GM12878 (cell line): Measurements from ENCODE around the gene PRSS56. TPM values are rescaled to one million over a fixed set of nuclear protein-coding genes. Genes with fewer than 3 reads are reported as not detected.

Experiments used
- ATAC-seq: fragments of 200-7000 bp; cut with Tn5 transposase; 3 replicates; pipeline ENCODE4 v1.9.1; 2020; ENCODE audit warnings: mild to moderate bottlenecking, moderate library complexity
- BruUV-seq: library from RNA; stranded (reverse); fragments of 400-500 nt; replicated peaks from 2 replicates; lab custom pipeline; 2021; lab: Mats Ljungman, UMichigan
- CTCF ChIA-PET: fragments of 300-600 bp; sonication (Branson Sonifier 250); formaldehyde crosslinking; extraction: SDS; loops from one replicate; lab custom pipeline; 2021; ENCODE audit warnings: inconsistent platforms; lab: Yijun Ruan, JAX
- POLR2A ChIA-PET: fragments of 350-600 bp; formaldehyde crosslinking; extraction: SDS; loops from one replicate; lab custom pipeline; 2021; ENCODE audit warnings: inconsistent platforms; lab: Charles Lee
- RAD21 ChIA-PET: fragments of 300-600 bp; sonication (Branson Sonifier 250); formaldehyde crosslinking; loops from one replicate; lab custom pipeline; 2023; ENCODE audit warnings: antibody characterized with exemption; ENCODE audit not compliant: unreplicated experiment; lab: Charles Lee
- SMC1A ChIA-PET: fragments of 300-600 bp; sonication (Branson Sonifier 250); formaldehyde crosslinking; loops from one replicate; lab custom pipeline; 2023; ENCODE audit not compliant: unreplicated experiment, uncharacterized antibody; lab: Charles Lee
- DNase-seq: peaks from one replicate; pipeline ENCODE4 v3.0.0-alpha.2; 2011; ENCODE audit warnings: low read depth, low spot score
- FAIRE-seq: peaks from 3 replicates; lab custom pipeline; 2011; peaks lifted over from hg19 to GRCh38; lab: Jason Lieb, UNC
- H2AFZ ChIP-seq: 2 replicates; pipeline ENCODE4 v1.6.0; 2011; ENCODE audit warnings: low read depth, low read length, control low read depth; ENCODE audit not compliant: control insufficient read depth
- H3K27ac ChIP-seq: 2 replicates; pipeline ENCODE4 v1.5.1; 2011; ENCODE audit warnings: control low read depth; ENCODE audit not compliant: control insufficient read depth, insufficient read depth
- H3K27me3 ChIP-seq, 2 experiments: replicated peaks in 1 of 2; 2 replicates each; pipeline versions ENCODE4 v1.6.0 to v1.6.1; 2011; ENCODE audit warnings: low read length in 1 of 2; ENCODE audit not compliant: control insufficient read depth in 2 of 2, insufficient read depth in 2 of 2
- H3K36me3 ChIP-seq, 2 experiments: 2 replicates each; pipeline ENCODE4 v1.5.1; 2011; ENCODE audit warnings: low read length in 1 of 2; ENCODE audit not compliant: control insufficient read depth in 2 of 2, insufficient read depth in 2 of 2
- H3K4me1 ChIP-seq: 2 replicates; pipeline ENCODE4 v1.6.1; 2011; ENCODE audit warnings: mild to moderate bottlenecking, low read length, moderate library complexity, mixed read lengths; ENCODE audit not compliant: control insufficient read depth, insufficient read depth
- H3K4me2 ChIP-seq: 2 replicates; pipeline ENCODE4 v1.6.0; 2011; ENCODE audit warnings: control low read depth; ENCODE audit not compliant: control insufficient read depth, insufficient read depth
- H3K4me3 ChIP-seq: fragments of 200-600 bp; sonication (generic); 2 replicates; pipeline ENCODE4 v1.5.1; 2016
- H3K79me2 ChIP-seq: 2 replicates; pipeline ENCODE4 v1.6.0; 2011; ENCODE audit warnings: low read length; ENCODE audit not compliant: control insufficient read depth, insufficient read depth
- H3K9ac ChIP-seq: 2 replicates; pipeline ENCODE4 v1.8.0; 2011; ENCODE audit warnings: low read length, control low read depth, mixed read lengths; ENCODE audit not compliant: control insufficient read depth, insufficient read depth
- H3K9me3 ChIP-seq: replicated peaks from 3 replicates; pipeline ENCODE4 v1.5.1; 2011; ENCODE audit warnings: mild to moderate bottlenecking, low read length; ENCODE audit not compliant: control insufficient read depth, insufficient read depth
- H4K20me1 ChIP-seq: 2 replicates; pipeline ENCODE4 v1.6.0; 2011; ENCODE audit not compliant: control insufficient read depth, insufficient read depth
- ATF3 ChIP-seq: IDR thresholded peaks from 2 replicates; pipeline ENCODE4 v1.6.1; 2011; ENCODE audit warnings: low read depth, mild to moderate bottlenecking, low read length, moderate library complexity, borderline replicate concordance; ENCODE audit errors: extremely low read depth
- SREBF1 ChIP-seq: IDR thresholded peaks from 2 replicates; pipeline ENCODE4 v1.6.1; 2012; ENCODE audit warnings: mild to moderate bottlenecking, low read length
- ZNF207 ChIP-seq: fragments of 450-650 bp; IDR thresholded peaks from 2 replicates; pipeline ENCODE4 v1.6.1; 2014; ENCODE audit warnings: antibody characterized with exemption, mild to moderate bottlenecking, borderline replicate concordance
- WGBS: methylation state at CpG from one replicate; pipeline ENCODE4 v1.1.6; 2016; ENCODE audit warnings: low lambda C conversion rate; ENCODE audit not compliant: insufficient replicate concordance, insufficient coverage; ENCODE audit errors: missing lambda C conversion rate; 5-methylcytosine and 5-hydroxymethylcytosine counted together
- in situ Hi-C: fragments of 300-500 bp; cut with MboI; formaldehyde crosslinking; loops from 9 replicates; pipeline ENCODE4 v1.14.3; 2018; ENCODE audit warnings: mixed read lengths
- intact Hi-C: fragments of 100-400 bp; cut with micrococcal nuclease; formaldehyde crosslinking; loops from one replicate; pipeline ENCODE4 v1.14.2; 2022; ENCODE audit not compliant: unreplicated experiment
- polyA plus RNA-seq, 11 experiments: library from polyadenylated mRNA; depleted of rRNA in 4 of 11; unstranded in 6 of 11; stranded (reverse) in 5 of 11; fragments of >200 nt; fragmentation: Nextera tagmentation in 4 of 11; fragmentation: Illumina TruSeq in 1 of 11; extraction: Ambion mirVana in 4 of 11; extraction: Trizol in 1 of 11; gene quantifications; 1 replicate in 1 of 11; 2 replicates in 10 of 11; pipeline versions ENCODE4 v1.2.1 to v1.2.3, GENCODE V29; 2011 to 2016; ENCODE audit warnings: inconsistent platforms in 2 of 11, missing spikeins in 2 of 11, low read depth in 1 of 11
- total RNA-seq, 4 experiments: library from RNA; depleted of rRNA in 3 of 4; stranded (reverse); fragments of >200 nt in 3 of 4; fragmentation: Illumina TruSeq in 1 of 4; extraction: Trizol in 1 of 4; gene quantifications; 2 replicates each; pipeline versions ENCODE4 v1.2.1 to v1.2.3, GENCODE V29; 2013 to 2021

PRSS56 gene
- total and polyA plus RNA-seq, 10 of the 15 experiments (the other 5 are each of a cell fraction or from before 2014, with no cell fraction given): not detected

GRCh38 chr2:232528746-232529460 lies 8.7 kb downstream of the PRSS56 start:
- H3K9me3 ChIP-seq: no peaks in the 10 kb centered on the region
- in situ Hi-C loops: no loop called here
- BruUV-seq: no TSS peak
- WGBS: 15% methylated on average over 11 of the region's 11 CpGs
- POLR2A ChIA-PET: no interaction called here
- H3K79me2 ChIP-seq: no peaks in the 10 kb centered on the region
- H2AFZ ChIP-seq: no peak overlapping the region
- H3K4me3 ChIP-seq: no peak overlapping the region
- no peak for FAIRE-seq
- SMC1A ChIA-PET: no interaction called here
- no peaks in the 10 kb centered on the region for H3K36me3 ChIP-seq
- H3K9ac ChIP-seq: no peak overlapping the region
- TF ChIP-seq ATF3 (no peak), ZNF207 (no peak)
- TF ChIP-seq, all 136 proteins: peak for 0
- no peaks in the 10 kb centered on the region; a peak in 1 of 4 replicates for H3K27me3 ChIP-seq
- no peak for DNase-seq
- intact Hi-C loops: no loop called here
- H3K27ac ChIP-seq: no peak overlapping the region
- no peaks in the 10 kb centered on the region for H3K4me1 ChIP-seq
- no peaks in the 10 kb centered on the region for H4K20me1 ChIP-seq
- ATAC-seq: no peak; the same call in 2 of the 3 replicates
- ChIA-PET CTCF (no interaction called here), RAD21 (no interaction called here)
- H3K4me2 ChIP-seq: no peak overlapping the region

DNA sequence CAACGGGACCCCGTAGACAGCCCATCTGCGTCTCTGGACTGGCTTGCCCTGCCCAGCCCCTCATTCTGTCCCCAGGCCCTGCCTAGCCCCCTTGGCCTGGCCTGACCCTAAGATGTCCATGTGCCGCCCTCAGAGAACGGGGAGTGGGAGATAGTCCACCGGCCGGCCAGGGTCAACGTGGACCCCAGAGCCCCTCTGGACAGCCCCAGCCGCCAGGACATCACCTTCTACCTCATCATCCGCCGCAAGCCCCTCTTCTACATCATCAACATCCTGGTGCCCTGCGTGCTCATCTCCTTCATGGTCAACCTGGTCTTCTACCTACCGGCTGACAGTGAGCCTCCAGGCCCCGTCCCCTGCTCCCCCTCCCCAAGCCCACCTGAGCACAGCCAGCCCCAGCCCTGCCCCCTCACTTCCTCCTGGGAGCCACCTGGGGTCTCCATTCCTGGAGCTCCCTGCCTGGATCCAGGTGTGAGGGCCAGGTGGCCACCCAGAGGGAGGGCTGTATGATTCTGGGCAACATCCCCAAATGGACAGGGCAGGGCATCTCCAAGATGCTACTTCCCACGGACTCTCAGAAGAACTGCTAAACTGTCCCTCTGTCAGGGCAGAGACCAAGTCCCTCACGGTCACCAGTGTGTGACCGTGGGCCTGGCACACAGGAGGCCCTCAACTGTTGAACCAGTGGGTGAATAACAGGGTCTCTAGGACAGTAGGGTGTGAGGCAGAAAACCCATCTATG lies 9.8 kb downstream of the PRSS56 start:
- intact Hi-C loops (no loop called here), in situ Hi-C loops (no loop called here)
- BruUV-seq: no TSS peak
- no peaks in the 10 kb centered on the region for H4K20me1 ChIP-seq
- TF ChIP-seq SREBF1: no peak
- no peak overlapping the region for H3K4me2 ChIP-seq
- no peaks in the 10 kb centered on the region for H3K4me1 ChIP-seq
- no peak for FAIRE-seq
- H3K79me2 ChIP-seq: no peaks in the 10 kb centered on the region
- DNase-seq: no peak
- no peaks in the 10 kb centered on the region for H3K36me3 ChIP-seq
- SMC1A ChIA-PET: no interaction called here
- no peak for ATAC-seq
- no peak overlapping the region for H3K9ac ChIP-seq
- H3K4me3 ChIP-seq: no peak overlapping the region
- 57% methylated on average over 14 of the region's 17 CpGs for WGBS
- H3K27me3 ChIP-seq: no peaks in the 10 kb centered on the region; a peak in 1 of 4 replicates
- H2AFZ ChIP-seq: no peak overlapping the region
- CTCF ChIA-PET: no interaction called here
- no peaks in the 10 kb centered on the region for H3K9me3 ChIP-seq
- RAD21 ChIA-PET: no interaction called here
- H3K27ac ChIP-seq: no peak overlapping the region
- POLR2A ChIA-PET: no interaction called here
